NOMO-1 treated with dmso at 0.1 percent for 144 hours (cell line): ENCODE data around the gene ANXA5.

Source experiments
- DNase-seq: peaks from one replicate; lab custom pipeline; 2025; ENCODE audit not compliant: unreplicated experiment; lab: John Stamatoyannopoulos, UW

Gene ANXA5

DNA sequence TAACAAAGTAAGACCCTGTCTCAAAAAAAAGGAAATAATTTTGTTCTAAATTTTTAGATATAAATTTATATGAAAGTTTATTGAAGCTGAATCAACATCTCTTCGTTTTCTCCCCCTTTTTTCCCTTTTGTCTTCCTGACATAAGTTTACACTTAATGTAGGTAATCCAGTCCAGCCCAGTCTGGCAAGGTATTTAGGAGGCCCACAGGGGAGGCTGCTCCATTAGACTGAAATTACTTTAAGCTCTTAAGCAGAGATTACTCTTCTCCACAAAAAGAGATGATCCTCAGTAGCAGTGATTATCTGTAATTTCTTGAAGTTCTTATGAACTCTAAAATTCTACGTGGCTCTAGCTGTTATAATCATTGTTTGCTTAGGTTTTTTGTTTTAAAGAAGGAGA, 46.0 kb downstream of the ANXA5 start:
- no peak for DNase-seq

DNA sequence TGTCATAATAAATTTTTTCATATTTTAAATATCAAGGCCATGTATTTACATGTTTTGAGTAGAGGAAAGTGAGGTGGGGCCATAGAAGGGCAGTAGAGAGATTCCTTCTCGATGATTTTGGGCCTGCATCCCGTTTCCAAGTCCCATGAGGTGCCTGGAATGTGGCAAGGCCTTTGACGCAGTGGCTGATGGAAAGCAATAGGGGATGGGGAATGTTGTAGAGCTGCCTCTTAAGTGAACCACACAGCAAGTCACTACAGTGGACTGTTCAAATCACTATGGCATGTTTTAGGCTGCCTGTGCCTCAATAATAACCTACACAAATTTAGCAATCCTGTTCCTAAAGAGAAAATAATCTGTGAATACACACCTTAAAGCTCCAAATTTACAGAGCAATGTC, 48.3 kb downstream of the ANXA5 start:
- no peak for DNase-seq

DNA sequence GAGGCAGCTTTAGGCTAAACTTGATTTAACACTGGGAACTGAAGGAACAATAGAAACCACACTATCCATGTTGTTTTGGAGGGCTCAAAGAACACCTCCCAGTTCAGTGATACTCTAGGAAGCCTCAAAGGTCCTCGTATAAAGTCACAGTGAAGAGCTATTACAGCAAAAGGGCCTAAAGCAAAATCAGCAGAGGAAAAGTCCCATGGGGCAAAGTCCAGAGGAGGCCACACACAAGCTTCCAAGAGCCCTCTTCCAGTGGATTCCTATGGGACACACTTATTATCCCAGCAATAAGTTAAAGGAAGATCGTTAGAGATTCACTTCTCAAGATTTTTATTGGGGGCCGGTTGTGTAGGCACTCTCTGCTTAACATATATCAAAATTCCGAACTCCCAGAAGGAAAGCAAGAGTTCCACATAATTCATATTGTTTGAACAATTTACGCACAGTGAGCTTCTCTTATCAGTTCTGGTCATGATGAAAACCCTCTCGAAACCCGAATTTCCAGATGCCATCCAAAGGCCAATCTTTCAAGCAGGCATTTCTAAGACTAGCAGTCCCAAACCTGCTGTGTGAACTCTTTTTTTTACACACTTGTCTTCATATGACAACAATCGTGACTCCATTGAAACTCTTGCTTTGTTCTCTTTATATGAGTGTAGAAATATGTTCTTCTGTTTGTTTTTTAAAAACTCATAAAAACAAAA, 53.7 kb downstream of the ANXA5 start:
- no peak for DNase-seq

DNA sequence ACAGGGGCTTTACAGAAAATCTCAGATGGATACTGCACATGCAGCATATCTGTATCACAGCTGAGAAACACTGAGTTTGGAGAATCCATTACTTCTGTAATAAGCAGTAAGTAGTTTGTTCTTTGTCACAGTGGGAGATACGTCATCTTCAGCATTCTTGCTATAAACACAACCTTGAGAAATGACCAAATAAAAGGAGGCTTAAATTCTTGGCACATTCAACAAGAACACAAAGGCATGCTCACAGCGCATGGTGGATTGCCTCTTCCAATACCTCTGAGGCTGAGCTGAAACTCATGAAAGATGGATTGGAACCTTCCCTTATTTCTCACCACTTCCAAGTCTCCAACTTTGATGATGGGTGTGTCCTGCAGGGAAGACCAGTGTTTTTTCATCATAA, 54.5 kb downstream of the ANXA5 start:
- no peak for DNase-seq

DNA sequence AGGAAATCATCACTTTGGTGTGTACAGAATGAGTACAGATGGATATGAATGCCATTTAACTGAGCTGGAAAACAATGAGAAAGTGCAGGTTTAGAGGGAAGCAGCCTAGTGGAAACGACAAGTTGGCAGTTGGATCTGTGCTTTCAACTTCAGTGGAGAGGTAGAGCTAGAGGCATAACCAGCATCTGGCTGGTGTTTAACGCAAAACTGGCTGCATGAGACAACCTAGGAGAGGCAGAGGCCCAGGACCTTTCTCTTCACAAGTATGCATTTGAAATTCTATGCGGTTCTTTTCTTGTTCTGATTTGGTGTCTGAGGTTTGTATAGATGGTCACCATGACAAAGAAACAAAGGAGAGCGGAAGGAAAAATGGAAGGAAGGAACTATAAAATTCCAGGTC, 63.1 kb downstream of the ANXA5 start:
- DNase-seq: no peak

DNA sequence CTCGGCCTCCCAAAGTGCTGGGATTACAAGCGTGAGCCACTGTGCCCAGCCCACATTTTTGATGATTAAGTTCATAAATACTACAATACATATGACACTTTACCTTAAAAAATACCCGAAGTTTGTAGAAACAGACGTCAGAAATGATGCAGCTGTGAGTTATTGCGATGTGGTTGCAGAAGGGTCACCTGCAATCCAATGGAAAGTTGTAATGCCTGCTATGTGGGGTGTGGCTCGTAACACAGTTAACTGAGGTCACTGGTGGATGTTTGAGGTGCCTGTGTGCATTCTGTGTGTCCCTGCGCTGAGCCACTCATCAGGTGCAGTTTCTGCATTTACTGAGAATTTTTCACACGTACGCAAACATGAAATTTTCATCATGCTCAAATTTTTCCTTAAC, 64.1 kb downstream of the ANXA5 start:
- DNase-seq: no peak
